ENCODE measurements around the gene DNAJC3.

Gene DNAJC3, protein sequence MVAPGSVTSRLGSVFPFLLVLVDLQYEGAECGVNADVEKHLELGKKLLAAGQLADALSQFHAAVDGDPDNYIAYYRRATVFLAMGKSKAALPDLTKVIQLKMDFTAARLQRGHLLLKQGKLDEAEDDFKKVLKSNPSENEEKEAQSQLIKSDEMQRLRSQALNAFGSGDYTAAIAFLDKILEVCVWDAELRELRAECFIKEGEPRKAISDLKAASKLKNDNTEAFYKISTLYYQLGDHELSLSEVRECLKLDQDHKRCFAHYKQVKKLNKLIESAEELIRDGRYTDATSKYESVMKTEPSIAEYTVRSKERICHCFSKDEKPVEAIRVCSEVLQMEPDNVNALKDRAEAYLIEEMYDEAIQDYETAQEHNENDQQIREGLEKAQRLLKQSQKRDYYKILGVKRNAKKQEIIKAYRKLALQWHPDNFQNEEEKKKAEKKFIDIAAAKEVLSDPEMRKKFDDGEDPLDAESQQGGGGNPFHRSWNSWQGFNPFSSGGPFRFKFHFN

DNA sequence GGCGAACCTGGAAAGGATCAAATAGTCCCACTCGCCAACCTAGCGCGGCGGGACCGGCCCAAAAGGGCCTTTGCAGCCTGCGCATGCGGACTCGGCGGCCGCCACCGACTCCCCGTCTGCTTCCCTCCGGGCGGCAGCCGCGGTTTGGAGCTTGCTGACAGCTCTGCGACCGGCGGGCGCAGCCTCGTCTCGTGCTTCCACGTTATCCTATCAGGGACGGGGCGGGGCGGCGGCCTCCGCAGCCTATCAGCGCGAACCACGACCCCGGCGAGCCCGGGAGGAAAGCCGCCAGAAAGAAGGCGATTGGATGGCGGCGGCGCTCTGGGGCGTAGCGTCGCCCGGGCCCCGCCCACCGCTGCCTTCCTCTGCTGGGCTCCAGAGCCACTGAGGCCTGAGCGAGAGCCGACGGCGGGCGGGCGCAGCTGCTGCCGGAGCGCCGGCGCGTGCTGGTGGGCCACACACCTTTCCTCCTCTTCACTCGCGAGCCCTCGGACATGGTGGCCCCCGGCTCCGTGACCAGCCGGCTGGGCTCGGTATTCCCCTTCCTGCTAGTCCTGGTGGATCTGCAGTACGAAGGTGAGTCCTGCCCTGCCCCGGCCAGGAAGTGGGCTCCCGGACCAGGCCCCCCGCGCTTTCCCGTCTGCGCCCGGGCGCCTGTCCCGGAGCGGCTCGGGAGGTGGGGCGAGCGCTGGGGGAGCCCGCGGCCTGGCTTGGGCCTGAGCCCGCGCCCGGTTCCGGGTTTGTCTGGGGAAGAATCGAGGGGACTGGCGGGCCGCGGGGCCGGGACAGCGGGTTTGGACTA is at the start of gene DNAJC3:
DNAJC3 (plus strand) TSS at position 378 of the 802 bp plus-strand sequence; CDS start at position 495, 117 bp downstream.
- peak; percentile 91 to 98 for DNase-seq (ENCODE audit: low read depth in 2 of 2, low spot score in 1 of 2)

DNA sequence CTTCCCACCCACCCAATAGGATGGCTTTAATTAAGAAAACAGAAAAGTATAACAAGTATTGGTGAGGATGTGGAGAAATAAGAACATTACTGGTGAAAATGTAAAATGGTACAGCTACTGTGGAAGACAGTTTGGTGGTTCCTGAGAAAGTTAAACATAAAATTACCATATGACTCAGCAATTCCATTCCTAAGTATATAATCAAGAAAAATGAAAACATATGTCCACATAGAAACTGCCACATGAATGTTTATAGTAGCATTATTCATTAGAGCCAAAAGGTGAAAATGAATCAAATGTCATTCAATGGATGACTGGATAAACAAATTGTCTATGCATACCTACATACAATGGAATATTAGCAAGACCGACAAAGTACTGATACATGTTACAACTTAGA is 49.3 kb upstream of the DNAJC3 start:
- DNase-seq (ENCODE audit: low read depth in 2 of 2, low spot score in 1 of 2), result no peak

- DNase-seq (ENCODE audit: low read depth in 2 of 2, low spot score in 1 of 2), result no peak
Observed at GRCh38 chr13:95628488-95628887, 48.5 kb upstream of the DNAJC3 start.

GRCh38 chr13:95629071-95629470 is 47.9 kb upstream of the DNAJC3 start:
- no peak for DNase-seq (ENCODE audit: low read depth in 2 of 2, low spot score in 1 of 2)

DNA sequence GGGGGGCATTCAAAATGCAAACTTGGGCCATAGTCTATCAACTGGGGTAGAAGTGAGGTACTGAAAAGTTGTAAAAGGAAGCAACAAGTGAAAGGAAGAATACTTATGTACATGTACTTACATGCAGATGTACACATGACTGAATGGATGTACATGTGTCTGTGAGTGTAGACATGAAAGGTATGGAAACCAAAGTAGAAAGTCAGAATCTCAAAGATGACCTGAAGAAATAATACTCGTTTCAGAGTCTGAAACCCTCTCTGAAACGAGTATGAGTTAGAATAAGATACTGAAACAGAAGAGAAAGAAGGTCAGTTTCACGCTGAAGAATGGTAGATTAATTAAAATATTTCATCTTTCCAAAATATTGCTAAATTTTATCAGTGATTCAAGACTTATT is 46.3 kb upstream of the DNAJC3 start:
- DNase-seq (ENCODE audit: low read depth in 2 of 2, low spot score in 1 of 2), result no peak

DNA sequence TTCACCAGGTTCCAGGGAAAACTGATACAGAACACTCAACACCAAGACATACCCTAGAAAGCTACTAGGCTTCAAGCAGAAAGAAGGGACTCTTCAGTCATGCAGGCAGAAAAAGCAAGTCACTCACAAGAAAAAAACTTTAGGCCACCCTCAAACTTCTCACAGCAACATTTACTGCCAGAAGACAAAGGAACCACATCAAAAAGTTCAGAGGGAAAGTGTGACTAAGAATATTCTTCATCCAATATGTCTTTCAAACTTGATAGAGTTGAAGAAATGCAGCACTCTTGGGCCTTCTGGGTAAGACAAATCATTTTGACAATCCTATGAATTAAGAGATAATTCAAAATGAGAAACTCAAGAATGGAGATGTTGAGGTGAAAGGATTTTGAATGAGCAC is 40.1 kb upstream of the DNAJC3 start:
- no peak for DNase-seq (ENCODE audit: low read depth in 2 of 2, low spot score in 1 of 2)

DNA sequence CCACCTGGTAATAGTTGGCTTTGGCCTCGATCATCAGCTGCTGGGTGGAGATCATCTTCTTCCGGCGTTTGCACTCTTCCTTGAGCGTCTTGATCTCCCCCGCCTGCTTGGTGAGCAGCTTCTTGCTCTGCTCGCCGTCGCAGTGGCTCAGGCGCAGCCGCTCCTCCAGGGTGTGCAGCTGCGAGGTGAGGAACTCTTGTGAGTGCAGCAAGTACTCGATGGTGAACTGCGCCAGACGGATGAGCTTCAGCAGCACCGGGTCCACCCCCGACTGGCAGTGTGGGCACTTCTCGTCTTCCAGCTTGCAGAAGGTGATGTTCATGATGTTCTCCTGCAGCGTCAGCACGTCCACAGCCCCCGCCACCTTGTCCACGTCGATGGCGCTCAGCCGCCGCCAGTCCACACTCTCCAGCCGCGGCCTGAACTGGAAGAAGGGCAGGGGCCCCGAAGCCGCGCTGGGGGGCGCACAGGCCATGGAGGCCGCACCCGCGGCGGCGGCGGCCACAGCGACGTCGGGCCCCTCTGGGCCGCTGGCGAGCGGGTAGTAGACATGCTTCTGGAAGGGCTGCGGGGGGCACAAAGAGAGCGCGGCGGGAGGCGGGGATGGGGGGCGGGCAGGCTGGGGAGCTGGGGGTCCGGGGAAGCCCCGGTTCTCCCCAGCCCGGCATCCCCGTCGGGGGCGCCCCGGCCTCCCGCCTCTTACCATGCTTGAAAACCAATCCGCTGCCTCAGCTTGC is 35.5 kb upstream of the DNAJC3 start:
- no peak for DNase-seq (ENCODE audit: low read depth in 2 of 2, low spot score in 1 of 2)

- DNase-seq (ENCODE audit: low read depth in 2 of 2, low spot score in 1 of 2), result no peak
Observed at GRCh38 chr13:95642028-95642621, 34.8 kb upstream of the DNAJC3 start.

GRCh38 chr13:95642999-95643398 is 33.9 kb upstream of the DNAJC3 start:
- DNase-seq (ENCODE audit: low read depth in 2 of 2, low spot score in 1 of 2), result no peak

DNA sequence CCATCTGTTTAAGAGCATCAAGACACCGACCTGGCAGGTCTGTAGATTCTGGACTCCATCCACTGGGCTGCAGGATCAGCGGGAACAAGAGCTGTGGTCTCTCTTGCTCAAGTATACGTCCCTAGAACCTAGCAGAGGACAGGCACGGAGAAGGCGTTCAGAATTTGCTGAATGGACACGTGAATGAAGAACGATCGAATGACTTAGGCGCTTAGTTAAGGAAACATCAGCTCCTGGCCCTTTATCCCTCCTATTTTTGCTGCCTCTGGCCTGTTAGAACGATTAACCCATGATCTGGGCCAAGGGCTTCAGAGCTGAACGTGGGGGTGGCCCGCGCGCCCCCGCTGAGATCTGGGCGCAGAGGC is 33.4 kb upstream of the DNAJC3 start:
- DNase-seq (ENCODE audit: low read depth in 2 of 2, low spot score in 1 of 2), result no peak

GRCh38 chr13:95643936-95644598 is 32.9 kb upstream of the DNAJC3 start:
- DNase-seq (ENCODE audit: low read depth in 2 of 2, low spot score in 1 of 2), result no peak

DNA sequence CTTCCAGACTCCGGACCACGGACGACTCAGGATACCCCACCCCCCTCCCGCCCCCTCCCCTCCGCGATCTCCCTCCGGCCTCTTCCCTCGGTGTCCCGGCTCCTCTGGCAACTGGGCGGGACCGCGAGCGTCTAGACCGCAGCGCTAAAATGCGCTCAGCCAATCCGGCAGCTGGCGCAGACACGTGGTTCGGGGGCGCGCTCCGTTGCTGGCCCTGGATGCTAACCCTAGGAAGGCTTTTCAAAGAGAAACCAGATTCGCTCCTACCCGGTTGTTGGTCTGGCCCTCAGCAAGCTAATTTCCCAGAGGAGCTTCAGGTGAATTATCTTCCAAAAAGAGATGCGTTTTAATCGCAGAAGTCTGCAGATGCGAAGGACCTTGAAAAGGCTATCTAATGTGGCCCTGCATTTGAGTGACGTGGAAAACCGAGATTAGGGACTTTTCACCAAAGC is 32.3 kb upstream of the DNAJC3 start, which contains the start of gene DZIP1:
DZIP1 (minus strand) TSS at position 106 of the 452 bp plus-strand sequence. CDS start 2,677 bp downstream, outside the sequence.
- no peak for DNase-seq (ENCODE audit: low read depth in 2 of 2, low spot score in 1 of 2)

- DNase-seq (ENCODE audit: low read depth in 2 of 2, low spot score in 1 of 2), result no peak
Observed at GRCh38 chr13:95647321-95647720, 29.6 kb upstream of the DNAJC3 start.

DNA sequence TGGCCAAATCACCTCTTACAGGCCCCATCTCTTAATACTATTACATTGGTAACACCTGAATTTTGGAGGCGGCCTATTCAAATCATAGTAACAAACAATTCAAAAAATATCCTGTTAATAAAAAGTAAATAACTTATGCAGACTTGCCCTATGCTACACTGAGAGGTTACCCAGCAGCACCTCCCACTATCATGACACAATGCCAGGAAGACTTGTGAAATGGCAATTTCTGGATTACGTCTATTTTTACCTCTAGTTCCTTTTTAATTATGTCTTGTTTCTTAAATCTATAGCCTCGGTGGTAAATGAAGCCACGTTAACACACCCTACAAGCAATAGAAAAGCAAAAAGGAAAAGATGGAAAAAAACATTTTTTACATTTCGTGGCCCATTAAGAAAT is 26.2 kb upstream of the DNAJC3 start:
- no peak for DNase-seq (ENCODE audit: low read depth in 2 of 2, low spot score in 1 of 2)

- no peak for DNase-seq (ENCODE audit: low read depth in 2 of 2, low spot score in 1 of 2)
Observed at GRCh38 chr13:95652244-95652764, 24.6 kb upstream of the DNAJC3 start.

GRCh38 chr13:95652821-95653220 is 24.1 kb upstream of the DNAJC3 start:
- DNase-seq (ENCODE audit: low read depth in 2 of 2, low spot score in 1 of 2), result no peak

DNA sequence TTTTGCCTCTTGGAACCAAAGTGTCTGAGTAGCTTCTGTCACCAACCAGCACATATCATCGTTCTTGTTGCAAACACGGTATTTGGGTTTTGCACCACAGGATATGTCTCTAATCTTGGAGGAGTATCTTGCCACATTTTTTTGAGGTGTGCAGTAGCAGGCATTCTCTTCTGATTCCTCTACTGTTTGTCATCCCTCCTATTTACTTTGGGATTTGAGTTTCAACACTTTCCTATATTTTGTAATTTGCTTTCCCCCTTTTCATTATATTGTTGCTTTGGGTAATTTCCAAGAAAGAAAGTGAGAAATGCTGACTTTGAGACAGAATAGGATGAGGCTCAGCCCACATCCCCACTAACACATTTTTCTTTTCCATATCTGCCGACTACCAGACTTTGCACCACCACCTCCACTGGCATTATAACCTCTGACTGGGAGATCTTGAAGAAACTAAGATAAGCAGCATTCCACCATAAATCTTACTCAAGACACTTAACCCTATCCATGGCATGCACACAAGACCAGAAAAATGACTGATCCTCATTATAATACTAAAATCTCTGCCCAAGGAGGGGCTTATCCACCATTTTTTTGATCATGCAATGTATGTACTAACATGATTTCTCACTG is 20.4 kb upstream of the DNAJC3 start:
- no peak for DNase-seq (ENCODE audit: low read depth in 2 of 2, low spot score in 1 of 2)

GRCh38 chr13:95659500-95659899 is 17.4 kb upstream of the DNAJC3 start:
- DNase-seq (ENCODE audit: low read depth in 2 of 2, low spot score in 1 of 2), result no peak

DNA sequence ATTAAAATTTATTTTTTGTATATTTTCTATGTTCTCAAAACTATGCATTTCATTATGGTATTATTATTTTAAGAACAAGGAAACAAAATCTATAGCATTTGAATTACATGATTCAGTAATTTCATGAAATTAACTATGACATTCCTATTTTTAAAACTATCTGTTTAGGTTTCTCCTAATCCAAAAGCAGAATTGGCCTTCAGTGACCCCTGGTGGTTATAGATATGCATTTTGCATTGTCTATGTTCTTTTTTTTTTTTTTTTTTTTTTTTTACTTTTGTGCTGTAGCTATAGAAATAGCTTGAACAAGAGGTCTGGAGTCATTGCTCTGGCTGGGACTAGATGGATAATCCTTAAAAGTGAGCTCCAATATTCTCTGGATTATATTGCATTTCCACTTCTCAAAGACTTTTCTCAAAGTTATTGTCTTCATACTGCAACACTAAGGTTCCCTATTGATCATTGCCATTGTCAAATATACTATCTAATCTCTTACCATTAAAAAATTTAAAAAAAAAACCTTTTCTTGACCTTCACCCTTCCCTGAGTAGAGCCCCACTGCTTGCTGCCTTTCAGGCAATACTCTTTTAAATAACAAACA is 15.9 kb upstream of the DNAJC3 start:
- no peak for DNase-seq (ENCODE audit: low read depth in 2 of 2, low spot score in 1 of 2)
